A549 (cell line): ENCODE data around the gene PDE4D.

Source experiments
- CBX8 ChIP-seq: fragments of 200-600 bp; sonication (generic); IDR thresholded peaks from 2 replicates; pipeline ENCODE4 v1.6.1; 2016
- CHD2 ChIP-seq: fragments of 150-350 bp; IDR thresholded peaks from 2 replicates; pipeline ENCODE4 v1.6.1; 2014; ENCODE audit warnings: low read length; ENCODE audit not compliant: partially characterized antibody
- EP300 ChIP-seq, 2 experiments: fragments of >200 bp; sonication (Bioruptor Twin); formaldehyde crosslinking; IDR thresholded peaks; 2 replicates in 1 of 2; 3 replicates in 1 of 2; pipeline ENCODE4 v1.6.1; 2016 to 2017
- MAX ChIP-seq: IDR thresholded peaks from 2 replicates; pipeline ENCODE4 v1.6.1; 2012
- MYC ChIP-seq: IDR thresholded peaks from 2 replicates; pipeline ENCODE4 v1.6.1; 2012; ENCODE audit warnings: mild to moderate bottlenecking, inconsistent platforms, low read length, improper control_type of control experiment, borderline replicate concordance
- NR3C1 ChIP-seq: fragments of >200 bp; sonication (Bioruptor Twin); formaldehyde crosslinking; IDR thresholded peaks from 3 replicates; pipeline ENCODE4 v1.6.1; 2017
- POLR2A ChIP-seq: IDR thresholded peaks from 2 replicates; pipeline ENCODE4 v1.6.1; 2012; ENCODE audit warnings: mild to moderate bottlenecking, low read length
- REST ChIP-seq: fragments of 200-600 bp; sonication (generic); IDR thresholded peaks from 2 replicates; pipeline ENCODE4 v1.6.1; 2016; ENCODE audit warnings: antibody characterized with exemption, mild to moderate bottlenecking, moderate library complexity
- TF ChIP-seq, protein P1 (sequence below): fragments of 150-350 bp; IDR thresholded peaks from 2 replicates; pipeline ENCODE4 v1.6.1; 2014; ENCODE audit warnings: low read depth, mild to moderate bottlenecking, low read length
- TF ChIP-seq, protein P2 (sequence below): fragments of >200 bp; sonication (Bioruptor Twin); formaldehyde crosslinking; IDR thresholded peaks from 3 replicates; pipeline ENCODE4 v1.5.1; 2016

DNA sequence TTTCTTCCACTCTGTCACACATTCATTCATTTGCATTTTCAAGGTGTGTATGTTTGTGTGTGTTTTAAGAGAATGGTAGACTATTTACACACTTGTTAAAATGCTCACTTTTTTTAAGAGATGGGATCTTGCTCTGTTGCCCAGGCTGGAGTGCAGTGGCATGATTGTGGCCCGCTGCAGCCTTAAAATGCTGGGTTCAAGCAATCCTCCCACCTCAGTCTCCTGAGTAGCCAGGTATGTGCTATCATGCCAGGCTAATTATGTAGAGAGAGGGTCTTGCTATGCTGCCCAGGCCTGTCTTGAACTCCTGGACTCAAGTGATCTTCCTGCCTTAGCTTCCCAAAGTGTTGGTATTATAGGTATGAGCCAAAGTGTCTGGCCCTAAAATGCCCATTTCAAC lies 173.5 kb downstream of the PDE4D start:
- TF ChIP-seq EP300 (IDR thresholded peaks at IDR 0.05) (no peak), CHD2 (no peak), POLR2A (no peak), REST (no peak), MAX (no peak), MYC (no peak), NR3C1 (no peak), CBX8 (no peak)
- TF ChIP-seq, protein P1, sequence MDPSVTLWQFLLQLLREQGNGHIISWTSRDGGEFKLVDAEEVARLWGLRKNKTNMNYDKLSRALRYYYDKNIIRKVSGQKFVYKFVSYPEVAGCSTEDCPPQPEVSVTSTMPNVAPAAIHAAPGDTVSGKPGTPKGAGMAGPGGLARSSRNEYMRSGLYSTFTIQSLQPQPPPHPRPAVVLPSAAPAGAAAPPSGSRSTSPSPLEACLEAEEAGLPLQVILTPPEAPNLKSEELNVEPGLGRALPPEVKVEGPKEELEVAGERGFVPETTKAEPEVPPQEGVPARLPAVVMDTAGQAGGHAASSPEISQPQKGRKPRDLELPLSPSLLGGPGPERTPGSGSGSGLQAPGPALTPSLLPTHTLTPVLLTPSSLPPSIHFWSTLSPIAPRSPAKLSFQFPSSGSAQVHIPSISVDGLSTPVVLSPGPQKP = no peak
- TF ChIP-seq, protein P2, sequence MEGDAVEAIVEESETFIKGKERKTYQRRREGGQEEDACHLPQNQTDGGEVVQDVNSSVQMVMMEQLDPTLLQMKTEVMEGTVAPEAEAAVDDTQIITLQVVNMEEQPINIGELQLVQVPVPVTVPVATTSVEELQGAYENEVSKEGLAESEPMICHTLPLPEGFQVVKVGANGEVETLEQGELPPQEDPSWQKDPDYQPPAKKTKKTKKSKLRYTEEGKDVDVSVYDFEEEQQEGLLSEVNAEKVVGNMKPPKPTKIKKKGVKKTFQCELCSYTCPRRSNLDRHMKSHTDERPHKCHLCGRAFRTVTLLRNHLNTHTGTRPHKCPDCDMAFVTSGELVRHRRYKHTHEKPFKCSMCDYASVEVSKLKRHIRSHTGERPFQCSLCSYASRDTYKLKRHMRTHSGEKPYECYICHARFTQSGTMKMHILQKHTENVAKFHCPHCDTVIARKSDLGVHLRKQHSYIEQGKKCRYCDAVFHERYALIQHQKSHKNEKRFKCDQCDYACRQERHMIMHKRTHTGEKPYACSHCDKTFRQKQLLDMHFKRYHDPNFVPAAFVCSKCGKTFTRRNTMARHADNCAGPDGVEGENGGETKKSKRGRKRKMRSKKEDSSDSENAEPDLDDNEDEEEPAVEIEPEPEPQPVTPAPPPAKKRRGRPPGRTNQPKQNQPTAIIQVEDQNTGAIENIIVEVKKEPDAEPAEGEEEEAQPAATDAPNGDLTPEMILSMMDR = no peak
